Measurements from ENCODE around the gene ZNRF3. TPM values are rescaled to one million over a fixed set of nuclear protein-coding genes. Genes with fewer than 3 reads are reported as not detected.
"Not testable (repeated sequence)": the region's sequence is repeated elsewhere in the genome, so short reads cannot be mapped to it uniquely, and the experiment has no call there.

ZNRF3 gene
- total RNA-seq, 1 donor from 2014 or later = 12.4 TPM

GRCh38 chr22:29070490-29070889 lies 187.1 kb downstream of the ZNRF3 start:
- no peak for DNase-seq

GRCh38 chr22:29071261-29072045 lies 188.1 kb downstream of the ZNRF3 start:
- DNase-seq = peak; percentile 83

DNA sequence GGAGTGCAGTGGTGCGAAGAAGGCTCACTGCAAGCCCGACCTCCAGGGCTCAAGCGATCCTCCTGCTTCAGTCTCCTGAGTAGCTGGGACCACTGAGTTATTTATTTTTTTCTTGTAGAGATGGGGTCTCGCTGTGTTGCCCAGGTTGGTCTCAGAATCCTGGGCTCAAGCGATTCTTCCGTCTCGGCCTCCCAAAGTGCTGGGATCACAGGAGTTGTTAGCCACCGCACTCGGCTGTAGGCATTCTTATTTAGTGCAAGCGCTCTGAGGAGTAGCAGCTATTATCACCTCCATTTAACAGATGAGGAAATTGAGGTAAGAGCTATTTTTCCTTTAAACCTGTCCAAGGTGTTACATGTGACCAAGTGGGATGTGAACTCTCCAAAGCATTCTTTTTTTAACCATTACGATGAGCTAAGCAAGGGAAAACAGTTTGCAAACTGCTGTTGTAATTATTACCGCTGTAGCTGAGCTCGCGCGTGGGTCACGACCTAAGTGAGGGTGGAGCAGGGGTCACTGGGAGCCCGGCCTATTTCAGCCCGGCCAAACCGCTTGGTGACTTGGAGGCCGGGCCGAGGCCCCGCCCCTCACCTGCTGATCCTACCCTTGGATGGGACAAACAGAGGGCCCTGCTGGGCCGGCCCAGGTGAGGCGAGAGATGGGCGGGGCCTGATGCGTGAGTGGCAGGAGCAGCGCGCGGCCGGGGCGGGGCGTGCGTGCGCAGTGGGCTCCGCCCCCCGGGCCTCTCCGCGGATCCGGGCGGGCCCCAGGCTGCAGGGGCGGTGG lies 189.0 kb downstream of the ZNRF3 start:
- peak; percentile 94 for DNase-seq

DNA sequence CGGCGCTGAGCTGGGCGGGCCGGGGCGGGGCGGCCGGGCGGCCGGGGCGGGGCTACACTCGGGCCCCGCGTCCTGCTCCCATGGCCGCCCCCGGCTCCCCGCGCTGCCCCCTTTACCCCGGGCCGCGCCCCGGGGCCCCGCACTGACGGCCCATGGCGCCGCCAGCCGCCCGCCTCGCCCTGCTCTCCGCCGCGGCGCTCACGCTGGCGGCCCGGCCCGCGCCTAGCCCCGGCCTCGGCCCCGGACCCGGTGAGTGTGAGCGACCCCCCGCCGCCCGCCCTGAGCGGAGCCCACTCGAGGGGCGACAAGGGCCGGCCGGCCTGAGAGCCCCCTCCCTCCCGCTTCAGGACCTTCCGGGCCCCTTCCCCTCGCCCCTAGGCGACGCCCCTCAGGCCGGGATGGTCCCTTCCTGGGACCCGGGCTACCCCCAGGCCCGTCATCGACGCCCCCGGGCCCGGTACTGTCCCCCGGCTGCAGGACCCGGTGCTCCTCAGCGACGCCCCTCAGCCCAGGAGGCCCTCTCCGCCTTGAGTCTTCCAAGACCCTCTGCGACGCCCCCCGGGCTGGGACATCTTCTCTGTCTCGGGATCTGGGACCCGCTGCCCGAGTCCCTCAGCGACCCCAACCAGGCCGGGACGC lies 189.7 kb downstream of the ZNRF3 start, which contains the start of gene KREMEN1:
KREMEN1 (plus strand) TSS at position 57 of the 639 bp plus-strand sequence; CDS start at position 153, 96 bp downstream.
- no peak for DNase-seq

- DNase-seq = peak; percentile 79
Observed at GRCh38 chr22:29073618-29074275, 190.4 kb downstream of the ZNRF3 start.

GRCh38 chr22:29074276-29074772 lies 191.0 kb downstream of the ZNRF3 start:
- peak; percentile 54 for DNase-seq

- peak; percentile 88 for DNase-seq
Observed at GRCh38 chr22:29078036-29078868, 194.9 kb downstream of the ZNRF3 start.

GRCh38 chr22:29078869-29079207 lies 195.5 kb downstream of the ZNRF3 start:
- no peak for DNase-seq

DNA sequence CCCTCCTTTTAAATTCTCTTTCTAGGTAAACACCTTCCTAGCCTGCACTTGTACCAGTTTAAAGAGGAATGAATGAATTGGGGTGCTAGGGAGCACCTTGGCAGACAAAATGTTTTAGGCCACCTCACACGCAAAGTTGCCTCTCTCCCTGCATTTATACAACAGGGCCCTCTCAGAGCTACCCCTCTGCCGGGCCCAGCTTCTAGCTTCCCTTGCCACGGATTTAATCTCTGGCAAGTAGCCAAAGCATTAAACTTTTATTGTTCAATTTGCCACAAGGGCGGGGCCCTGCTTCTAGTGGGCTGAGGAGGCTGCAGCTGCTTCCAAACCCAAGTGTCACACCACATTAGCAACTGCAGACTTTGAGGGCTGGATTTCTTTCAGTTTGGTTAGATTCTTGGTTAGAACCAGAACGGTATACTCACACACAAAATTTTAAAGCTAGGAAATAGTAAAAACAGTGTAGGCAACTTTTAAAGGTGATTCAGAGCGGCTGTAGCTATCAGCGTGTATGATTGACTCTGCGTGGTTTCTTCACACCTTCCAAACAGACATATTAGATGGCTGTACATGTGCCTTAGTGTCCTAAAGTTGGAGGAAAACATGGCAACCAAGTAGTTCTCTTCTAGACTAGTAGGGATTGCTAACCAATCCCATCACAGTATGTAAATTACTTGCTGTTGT lies 196.0 kb downstream of the ZNRF3 start:
- DNase-seq = peak; percentile 97

GRCh38 chr22:29080106-29080975 lies 197.0 kb downstream of the ZNRF3 start:
- DNase-seq = no peak

DNA sequence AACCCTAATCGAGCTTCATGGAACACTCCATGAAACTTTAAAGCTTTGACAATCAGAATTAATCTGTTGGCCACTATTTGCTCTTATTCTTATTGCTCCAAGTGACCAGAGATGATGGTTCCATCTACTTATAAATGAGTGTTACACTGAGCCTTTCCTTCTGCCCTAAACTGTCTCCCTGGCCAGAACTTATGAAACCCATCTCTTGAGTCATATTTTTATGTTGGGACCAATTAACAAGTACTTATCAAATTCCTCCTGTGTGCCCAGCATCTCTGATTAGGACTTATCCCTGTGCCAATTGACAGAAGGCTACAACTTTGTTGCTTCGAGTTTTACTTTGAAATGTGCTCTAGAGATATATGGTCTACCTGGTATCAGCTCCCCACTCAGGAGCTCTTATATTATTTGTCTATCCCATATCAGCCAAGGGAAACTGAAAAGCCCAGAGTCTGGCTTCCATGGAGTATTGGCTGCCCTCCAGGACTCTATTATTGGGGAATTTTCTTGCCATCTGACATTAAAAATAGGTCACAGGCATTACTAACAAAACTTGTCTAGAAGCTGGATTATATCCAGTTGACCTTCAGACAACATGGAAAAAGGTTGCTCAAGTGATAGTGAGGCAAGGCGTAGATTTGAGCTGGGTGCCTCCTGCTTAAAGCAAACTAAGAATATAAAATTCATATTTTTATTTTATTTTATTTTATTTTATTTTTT lies 198.3 kb downstream of the ZNRF3 start:
- DNase-seq = no peak

DNA sequence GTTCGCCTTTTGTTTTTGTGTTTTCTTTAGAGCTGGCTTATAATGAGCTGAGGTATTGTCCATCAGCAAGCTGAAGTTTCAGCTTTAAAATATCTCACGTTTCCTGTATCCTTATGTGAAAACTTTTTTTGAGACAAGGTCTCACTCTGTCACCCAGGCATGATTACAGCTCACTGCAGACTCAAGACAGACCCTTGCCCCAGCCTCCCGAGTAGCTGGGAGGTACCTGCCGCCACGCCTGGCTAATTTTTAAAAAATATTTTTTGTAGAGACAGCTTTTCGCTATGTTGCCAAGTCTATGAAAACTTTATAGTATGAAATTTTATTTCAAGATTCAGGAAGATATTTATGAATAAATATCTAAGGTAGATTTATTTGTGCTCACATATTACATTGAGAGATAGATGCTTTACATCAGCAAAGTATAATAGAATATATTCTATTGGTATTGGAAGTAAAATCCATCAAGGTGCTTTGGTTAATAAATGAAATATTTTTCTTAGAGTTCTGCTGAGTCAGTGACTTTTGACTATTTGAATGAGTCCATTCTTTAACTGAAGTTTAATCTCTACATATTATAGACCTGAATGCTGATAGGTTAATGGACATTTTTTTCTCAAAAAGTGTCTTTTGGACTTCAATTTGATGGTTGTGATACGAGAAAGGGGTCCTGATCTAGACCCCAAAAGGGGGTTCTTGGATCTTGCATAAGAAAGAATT lies 199.6 kb downstream of the ZNRF3 start:
- DNase-seq = no peak

DNA sequence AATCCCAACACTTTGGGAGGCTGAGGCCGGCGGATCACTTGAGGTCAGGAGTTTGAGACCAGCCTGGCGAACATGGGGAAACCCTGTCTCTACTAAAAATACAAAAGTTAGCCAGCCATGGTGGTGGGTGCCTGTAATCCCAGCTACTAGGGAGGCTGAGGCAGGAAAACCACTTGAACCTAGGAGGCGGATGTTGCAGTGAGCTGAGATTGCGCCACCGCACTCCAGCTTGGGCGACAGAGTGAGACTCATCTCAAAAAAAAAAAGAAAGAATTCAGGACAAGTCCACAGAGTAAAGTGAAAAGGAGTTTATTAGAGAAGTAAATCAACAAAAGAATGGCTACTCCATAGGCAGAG lies 200.2 kb downstream of the ZNRF3 start:
- DNase-seq = not testable (repeated sequence)

DNA sequence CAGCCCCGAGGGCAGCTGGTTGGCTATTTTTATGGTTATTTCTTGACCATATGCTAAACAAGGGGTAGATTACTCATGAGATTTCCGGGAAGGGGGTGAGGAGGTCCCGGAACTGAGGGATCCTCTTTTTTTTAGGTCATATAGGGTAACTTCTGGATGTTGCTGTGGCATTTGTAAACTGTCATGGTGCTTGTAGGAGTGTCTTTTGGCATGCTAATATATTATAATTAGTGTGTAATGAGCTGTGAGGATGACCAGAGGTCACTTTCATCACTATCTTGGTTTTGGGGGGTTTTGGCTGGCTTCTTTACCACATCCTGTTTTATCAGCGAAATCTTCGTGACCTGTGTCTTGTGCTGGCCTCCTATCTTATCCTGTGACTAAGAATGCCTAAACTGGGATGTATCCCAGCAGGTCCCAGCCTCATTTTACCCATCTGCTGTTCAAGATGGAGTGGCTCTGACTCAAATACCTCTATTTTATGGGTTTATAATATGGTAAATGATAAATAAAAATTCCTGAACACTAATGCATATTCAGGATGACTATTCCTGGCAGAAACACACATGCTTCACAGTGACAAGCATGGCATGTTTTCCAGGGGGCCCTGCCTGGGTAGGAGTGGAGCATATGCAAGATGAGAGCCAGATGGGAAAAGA lies 200.7 kb downstream of the ZNRF3 start:
- DNase-seq = no peak

GRCh38 chr22:29087012-29087411 lies 203.6 kb downstream of the ZNRF3 start:
- no peak for DNase-seq

DNA sequence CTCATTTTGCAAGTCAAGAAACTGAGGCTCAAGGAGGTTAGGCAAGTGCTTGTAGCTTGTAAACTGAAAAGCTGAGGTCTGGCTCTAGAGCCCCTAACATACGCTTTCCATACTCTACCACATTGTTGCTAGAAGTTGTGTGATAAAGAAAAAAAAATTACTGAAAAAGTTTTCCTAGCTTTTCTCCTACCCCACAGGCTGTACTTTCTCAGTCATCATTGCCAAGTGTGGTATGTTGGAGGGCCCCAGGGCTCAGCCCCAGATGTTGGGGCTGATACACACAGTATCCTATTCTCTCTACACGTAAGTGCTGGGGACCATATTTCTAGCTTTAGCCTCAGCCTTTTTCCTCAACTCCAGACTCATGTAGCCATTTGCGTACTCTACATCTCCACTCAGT lies 205.4 kb downstream of the ZNRF3 start:
- peak; percentile 61 for DNase-seq

GRCh38 chr22:29089507-29089906 lies 206.1 kb downstream of the ZNRF3 start:
- DNase-seq = no peak

- DNase-seq = no peak
Observed at GRCh38 chr22:29090039-29090438, 206.7 kb downstream of the ZNRF3 start.

Measured in tongue (tissue), 2 donors.